ENCODE results near the gene ACBD4. TPM values are rescaled to one million over a fixed set of nuclear protein-coding genes. Genes with fewer than 3 reads are reported as not detected.

The ACBD4 gene
- total RNA-seq, 2 experiments from 2014 or later = 12.4 to 12.6 TPM

GRCh38 chr17:45177563-45177962, 42.1 kb downstream of the ACBD4 start:
- no peaks in the 10 kb centered on the region for H3K36me3 Mint-ChIP-seq (ENCODE audit: low read depth)
- CTCF ChIA-PET = interaction anchor here (1.4 to 3.1 kb wide), 3 partner anchors 11 to 42 kb away, joined by 3 to 19 read pairs (median 6); partner anchors contain the start of gene ACBD4
- H3K9me3 Mint-ChIP-seq = no peaks in the 10 kb centered on the region
- peaks cover 6% of the 10 kb centered on the region for H3K4me1 Mint-ChIP-seq (ENCODE audit: low read depth)
- no peak for DNase-seq
- no peak overlapping the region for H3K4me3 Mint-ChIP-seq
- no peaks in the 10 kb centered on the region for H3K27me3 Mint-ChIP-seq
- intact Hi-C loops (cut with micrococcal nuclease) = no loop called here
- no peak for TF ChIP-seq CTCF (IDR thresholded peaks at IDR 0.05)
- H3K27ac Mint-ChIP-seq = no peak overlapping the region
- POLR2A ChIA-PET = interaction anchor here (0.6 kb wide), 1 partner anchor 17 kb away, joined by 3 read pairs; no protein-coding TSS in a partner anchor
- no peak for ATAC-seq

GRCh38 chr17:45184144-45184543, 48.7 kb downstream of the ACBD4 start:
- CTCF ChIA-PET = interaction anchor here (1.9 to 5.3 kb wide), 3 partner anchors 14 to 49 kb away, joined by 8 to 36 read pairs (median 13); partner anchors contain the start of gene ACBD4
- Mint-ChIP-seq H3K4me3 (no peak overlapping the region), H3K27ac (no peak overlapping the region), H3K9me3 (no peaks in the 10 kb centered on the region), H3K36me3 (ENCODE audit: low read depth) (no peaks in the 10 kb centered on the region), H3K27me3 (no peaks in the 10 kb centered on the region), H3K4me1 (ENCODE audit: low read depth) (no peaks in the 10 kb centered on the region)
- POLR2A ChIA-PET = interaction anchor here (0.6 kb wide), 1 partner anchor 61 kb away, joined by 4 read pairs; no protein-coding TSS in a partner anchor
- intact Hi-C loops (cut with micrococcal nuclease) = no loop called here
- DNase-seq (no peak), ATAC-seq (no peak)
- TF ChIP-seq CTCF (IDR thresholded peaks at IDR 0.05) = no peak

GRCh38 chr17:45186801-45187354, 51.4 kb downstream of the ACBD4 start:
- intact Hi-C loops (cut with micrococcal nuclease) = no loop called here
- DNase-seq = no peak
- Mint-ChIP-seq H3K9me3 (no peaks in the 10 kb centered on the region), H3K4me1 (ENCODE audit: low read depth) (no peaks in the 10 kb centered on the region), H3K27me3 (no peaks in the 10 kb centered on the region), H3K27ac (no peak overlapping the region), H3K36me3 (ENCODE audit: low read depth) (no peaks in the 10 kb centered on the region), H3K4me3 (no peak overlapping the region)
- no peak for ATAC-seq
- POLR2A ChIA-PET = no interaction called here
- CTCF ChIA-PET = interaction anchor here (2.4 kb wide), 1 partner anchor 11 kb away, joined by 13 read pairs; no protein-coding TSS in a partner anchor
- no peak for TF ChIP-seq CTCF (IDR thresholded peaks at IDR 0.05)

GRCh38 chr17:45189009-45189408, 53.5 kb downstream of the ACBD4 start:
- Mint-ChIP-seq H3K9me3 (no peaks in the 10 kb centered on the region), H3K27ac (no peak overlapping the region), H3K4me3 (no peak overlapping the region), H3K4me1 (ENCODE audit: low read depth) (no peaks in the 10 kb centered on the region), H3K27me3 (no peaks in the 10 kb centered on the region), H3K36me3 (ENCODE audit: low read depth) (no peaks in the 10 kb centered on the region)
- no peak for ATAC-seq
- no peak for TF ChIP-seq CTCF (IDR thresholded peaks at IDR 0.05)
- DNase-seq = no peak
- intact Hi-C loops (cut with micrococcal nuclease) = no loop called here
- ChIA-PET POLR2A (interaction anchor here (1.2 kb wide), 1 partner anchor 28 kb away, joined by 3 read pairs; no protein-coding TSS in a partner anchor), CTCF (interaction anchor here (2.0 to 4.2 kb wide), 2 partner anchors 9 to 54 kb away, joined by 15 to 35 read pairs; partner anchors contain the start of gene ACBD4)

GRCh38 chr17:45190503-45191255, 55.2 kb downstream of the ACBD4 start:
- ChIA-PET POLR2A (interaction anchor here (1.2 kb wide), 1 partner anchor 41 kb away, joined by 4 read pairs; no protein-coding TSS in a partner anchor), CTCF (interaction anchor here (1.3 to 13.4 kb wide), 3 partner anchors 11 to 55 kb away, joined by 3 to 208 read pairs (median 35); partner anchors contain the start of genes ACBD4 and HEXIM1)
- Mint-ChIP-seq H3K27ac (no peak overlapping the region), H3K36me3 (ENCODE audit: low read depth) (no peaks in the 10 kb centered on the region), H3K4me3 (no peak overlapping the region), H3K4me1 (ENCODE audit: low read depth) (no peaks in the 10 kb centered on the region), H3K9me3 (no peaks in the 10 kb centered on the region), H3K27me3 (no peaks in the 10 kb centered on the region)
- no peak for ATAC-seq
- no peak for TF ChIP-seq CTCF (IDR thresholded peaks at IDR 0.05)
- intact Hi-C loops (cut with micrococcal nuclease) = no loop called here
- no peak for DNase-seq

Data from activated CD8-positive, alpha-beta T cell treated with anti-CD3 and anti-CD28 coated beads for 36 hours (primary cell).